ENCODE measurements around the gene MDP1. TPM values are rescaled to one million over a fixed set of nuclear protein-coding genes. Genes with fewer than 3 reads are reported as not detected.
A peak's percentile ranks its signal among the peaks of the same experiment; 100 is the strongest.

Gene MDP1
- total and polyA plus RNA-seq, 2 experiments from 2014 or later = 9.8 to 31.1 TPM

- peaks cover 24% of the 10 kb centered on the region for H3K36me3 Mint-ChIP-seq (ENCODE audit: low read depth)
- Histone ChIP-seq H4K20me1 (replicated peaks; ENCODE audit: insufficient read depth) (peaks cover 10% of the 10 kb centered on the region), H3K9me2 (ENCODE audit: insufficient read depth) (no peaks in the 10 kb centered on the region), H2AFZ (peak within 1 kb of the TSS; percentile 86), H3K27me3 (ENCODE audit: insufficient read depth) (no peaks in the 10 kb centered on the region), H3F3A (replicated peaks; ENCODE audit: low read depth) (peaks cover 7% of the 10 kb centered on the region; the same call in 1 of the 2 replicates), H3K4me2 (peak within 1 kb of the TSS; percentile 97), H3K27ac (ENCODE audit: low read depth) (peak within 1 kb of the TSS; percentile 93), H3K36me3 (ENCODE audit: insufficient read depth) (peaks cover 17% of the 10 kb centered on the region; the same call in 1 of the 2 replicates), H3K4me1 (ENCODE audit: insufficient read depth) (peaks cover 15% of the 10 kb centered on the region), H3K79me2 (replicated peaks; ENCODE audit: insufficient read depth) (peaks cover 53% of the 10 kb centered on the region), H3K4me3 (peak within 1 kb of the TSS; percentile 81)
- no peaks in the 10 kb centered on the region for H3K9me3 Mint-ChIP-seq
- peaks cover 7% of the 10 kb centered on the region for H3K27me3 Mint-ChIP-seq (ENCODE audit: insufficient read depth, low read depth, poor library complexity)
- peak within 1 kb of the TSS; percentile 95 for H3K27ac Mint-ChIP-seq
- ATAC-seq (peak; percentile 73), DNase-seq (ENCODE audit: low spot score) (peak; percentile 94)
- H3K4me1 Mint-ChIP-seq = peaks cover 17% of the 10 kb centered on the region
- TF ChIP-seq CREB1 (CRISPR knock-in tag; IDR thresholded peaks at IDR 0.05; ENCODE audit: low read depth) = 0 out of 2 replicates have a peak, but pooled peaks have one; percentile 1
- no peak for TF ChIP-seq ZNF462 (CRISPR knock-in tag; IDR thresholded peaks at IDR 0.05)
- TF ChIP-seq POLR2AphosphoS5 (IDR thresholded peaks at IDR 0.05; ENCODE audit: low read depth) = peak; percentile 68
- peak within 1 kb of the TSS; percentile 91 for H3K4me3 Mint-ChIP-seq
Observed at GRCh38 chr14:24232645-24233537, 17.0 kb upstream of the MDP1 start, which contains the start of gene GMPR2. Gene GMPR2, plus strand, starts transcription at chr14:24232929. Its CDS starts 325 bp downstream, at chr14:24233254.
